NCI-H2196 treated with DMSO at 0.1 percent for 48 hours (cell line): ENCODE results near the gene SPOP.
"Not testable (repeated sequence)": the region's sequence is repeated elsewhere in the genome, so short reads cannot be mapped to it uniquely, and the experiment has no call there.

Source experiments
- DNase-seq: peaks from one replicate; lab custom pipeline; 2025; ENCODE audit not compliant: unreplicated experiment; lab: John Stamatoyannopoulos, UW

The SPOP gene

GRCh38 chr17:49574945-49575678 lies 102.8 kb downstream of the SPOP start:
- no peak for DNase-seq

- DNase-seq = no peak
These were observed 103.5 kb downstream of the SPOP start for GRCh38 chr17:49574323-49574781.

- DNase-seq = no peak
These were observed 104.2 kb downstream of the SPOP start for GRCh38 chr17:49573510-49574322.

- no peak for DNase-seq
These were observed 105.0 kb downstream of the SPOP start for GRCh38 chr17:49572806-49573420.

- DNase-seq = no peak
These were observed 105.7 kb downstream of the SPOP start for GRCh38 chr17:49572226-49572625.

- DNase-seq = no peak
These were observed 106.1 kb downstream of the SPOP start for GRCh38 chr17:49571764-49572163.

GRCh38 chr17:49571283-49571682 lies 106.6 kb downstream of the SPOP start:
- DNase-seq = no peak

- DNase-seq = no peak
These were observed 107.2 kb downstream of the SPOP start for GRCh38 chr17:49570540-49571242.

- DNase-seq = not testable (repeated sequence)
These were observed 109.2 kb downstream of the SPOP start for GRCh38 chr17:49568695-49569047.

GRCh38 chr17:49567871-49568694 lies 109.8 kb downstream of the SPOP start:
- peak; percentile 49 for DNase-seq

- no peak for DNase-seq
These were observed 110.8 kb downstream of the SPOP start for GRCh38 chr17:49567104-49567521.

GRCh38 chr17:49566668-49567071 lies 111.2 kb downstream of the SPOP start:
- no peak for DNase-seq

GRCh38 chr17:49565948-49566491 lies 111.9 kb downstream of the SPOP start:
- DNase-seq = peak; percentile 94

- DNase-seq = no peak
These were observed 113.3 kb downstream of the SPOP start for GRCh38 chr17:49564638-49565037.

GRCh38 chr17:49557312-49558024 lies 120.4 kb downstream of the SPOP start:
- peak; percentile 69 for DNase-seq

GRCh38 chr17:49556223-49556943 lies 121.5 kb downstream of the SPOP start:
- DNase-seq = peak; percentile 49

GRCh38 chr17:49555495-49556222 lies 122.2 kb downstream of the SPOP start:
- DNase-seq = no peak
